Suprapubic skin (tissue), 4 donors: Measurements from ENCODE around the gene CDC5L. TPM values are rescaled to one million over a fixed set of nuclear protein-coding genes. Genes with fewer than 3 reads are reported as not detected.

Experiments used
- DNase-seq, 2 donors: peaks; one replicate each; pipeline ENCODE4 v3.0.0-alpha.2; 2019; ENCODE audit warnings: low spot score in 2 of 2
- H3K27ac ChIP-seq: fragments of 200-600 bp; sonication (generic); one replicate; pipeline ENCODE4 v1.5.1; 2019
- H3K27me3 ChIP-seq: fragments of 200-600 bp; sonication (generic); one replicate; pipeline ENCODE4 v1.5.1; 2019
- H3K36me3 ChIP-seq: fragments of 200-600 bp; sonication (generic); one replicate; pipeline ENCODE4 v1.5.1; 2019
- H3K4me1 ChIP-seq: fragments of 200-600 bp; sonication (generic); one replicate; pipeline ENCODE4 v1.5.1; 2019
- H3K4me3 ChIP-seq: fragments of 200-600 bp; sonication (generic); one replicate; pipeline ENCODE4 v1.5.1; 2019; ENCODE audit warnings: mild to moderate bottlenecking
- H3K9me3 ChIP-seq: fragments of 200-600 bp; sonication (generic); one replicate; pipeline ENCODE4 v1.5.1; 2019
- EP300 ChIP-seq: sonication (generic); formaldehyde crosslinking; IDR thresholded peaks from one replicate; pipeline ENCODE4 v1.6.1; 2017; ENCODE audit warnings: antibody characterized with exemption
- POLR2A ChIP-seq, 2 donors: fragments of 450-650 bp; IDR thresholded peaks; one replicate each; pipeline ENCODE4 v1.6.1; 2017; ENCODE audit warnings: antibody characterized with exemption in 2 of 2, mild to moderate bottlenecking in 2 of 2, moderate library complexity in 2 of 2
- POLR2AphosphoS5 ChIP-seq, 3 donors: sonication (generic); formaldehyde crosslinking; IDR thresholded peaks; one replicate each; pipeline ENCODE4 v1.6.1; 2017; ENCODE audit warnings: antibody characterized with exemption in 3 of 3
- WGBS: methylation state at CpG from one replicate; pipeline ENCODE4 v1.1.5; 2018; 5-methylcytosine and 5-hydroxymethylcytosine counted together
- total RNA-seq, 4 donors: library from RNA; depleted of rRNA; stranded (reverse); fragments of >200 nt; gene quantifications; one replicate each; pipeline ENCODE4 v1.1.0, GENCODE V29; 2016
- TF ChIP-seq, protein P1 (sequence below), 2 donors: fragments of 200-600 bp in 1 of 2; fragments of 450-650 bp in 1 of 2; sonication (generic) in 1 of 2; IDR thresholded peaks; one replicate each; pipeline ENCODE4 v1.5.1; 2016 to 2019; ENCODE audit warnings: antibody characterized with exemption in 2 of 2, mild to moderate bottlenecking in 1 of 2, moderate library complexity in 1 of 2

The CDC5L gene
- total RNA-seq, 4 donors from 2014 or later: 12.3 to 16.6 (median 15.4) TPM

DNA sequence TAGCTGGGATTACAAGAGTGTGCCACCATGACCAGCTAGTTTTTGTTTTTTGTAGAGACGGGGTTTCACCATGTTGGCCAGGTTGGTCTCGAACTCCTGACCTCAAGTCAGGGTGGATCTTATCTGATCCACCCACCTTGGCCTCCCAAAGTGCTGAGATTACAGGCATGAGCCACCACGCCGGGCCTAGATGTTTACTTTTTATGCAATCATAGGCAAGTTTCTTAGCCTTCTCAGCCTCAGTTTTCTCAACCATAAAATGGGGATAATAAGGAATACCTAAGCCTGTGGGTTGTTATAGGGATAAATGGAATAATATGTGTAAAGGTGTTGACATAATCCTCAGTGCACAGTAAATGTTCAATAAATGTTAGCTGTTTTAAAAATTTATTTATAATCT lies 35.2 kb upstream of the CDC5L start:
- H3K4me1 ChIP-seq: no peaks in the 10 kb centered on the region
- no peak for DNase-seq
- no peaks in the 10 kb centered on the region for H3K36me3 ChIP-seq
- H3K4me3 ChIP-seq: no peak overlapping the region
- H3K27ac ChIP-seq: no peak overlapping the region
- 92% methylated on average over 4 of the region's 4 CpGs for WGBS
- H3K9me3 ChIP-seq: no peaks in the 10 kb centered on the region
- TF ChIP-seq, protein P1, sequence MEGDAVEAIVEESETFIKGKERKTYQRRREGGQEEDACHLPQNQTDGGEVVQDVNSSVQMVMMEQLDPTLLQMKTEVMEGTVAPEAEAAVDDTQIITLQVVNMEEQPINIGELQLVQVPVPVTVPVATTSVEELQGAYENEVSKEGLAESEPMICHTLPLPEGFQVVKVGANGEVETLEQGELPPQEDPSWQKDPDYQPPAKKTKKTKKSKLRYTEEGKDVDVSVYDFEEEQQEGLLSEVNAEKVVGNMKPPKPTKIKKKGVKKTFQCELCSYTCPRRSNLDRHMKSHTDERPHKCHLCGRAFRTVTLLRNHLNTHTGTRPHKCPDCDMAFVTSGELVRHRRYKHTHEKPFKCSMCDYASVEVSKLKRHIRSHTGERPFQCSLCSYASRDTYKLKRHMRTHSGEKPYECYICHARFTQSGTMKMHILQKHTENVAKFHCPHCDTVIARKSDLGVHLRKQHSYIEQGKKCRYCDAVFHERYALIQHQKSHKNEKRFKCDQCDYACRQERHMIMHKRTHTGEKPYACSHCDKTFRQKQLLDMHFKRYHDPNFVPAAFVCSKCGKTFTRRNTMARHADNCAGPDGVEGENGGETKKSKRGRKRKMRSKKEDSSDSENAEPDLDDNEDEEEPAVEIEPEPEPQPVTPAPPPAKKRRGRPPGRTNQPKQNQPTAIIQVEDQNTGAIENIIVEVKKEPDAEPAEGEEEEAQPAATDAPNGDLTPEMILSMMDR (IDR thresholded peaks at IDR 0.05): no peak
- no peak for TF ChIP-seq POLR2A (IDR thresholded peaks at IDR 0.05)
- no peak for TF ChIP-seq EP300
- no peak for TF ChIP-seq POLR2AphosphoS5 (IDR thresholded peaks at IDR 0.05)
- peaks cover 4% of the 10 kb centered on the region for H3K27me3 ChIP-seq

DNA sequence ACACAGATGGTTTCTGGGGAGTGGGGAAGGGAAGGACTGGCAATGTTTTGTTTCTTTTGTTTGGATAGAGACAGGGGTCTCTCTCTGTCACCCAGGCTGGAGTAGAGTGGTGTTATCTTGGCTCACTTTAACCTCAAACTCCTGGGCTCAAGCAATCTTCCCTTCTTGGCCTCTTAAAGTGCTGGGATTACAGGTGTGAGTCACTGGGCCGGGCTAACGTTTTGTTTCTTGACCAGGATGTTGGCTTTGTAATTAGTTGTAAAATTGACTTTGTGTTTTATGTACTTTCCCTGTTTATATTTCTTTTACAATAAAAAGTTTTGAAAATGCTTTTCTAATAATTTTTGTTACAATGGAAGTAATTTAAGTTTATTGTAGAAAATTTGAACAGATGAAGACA lies 34.2 kb upstream of the CDC5L start:
- Histone ChIP-seq H3K36me3 (no peaks in the 10 kb centered on the region), H3K4me3 (no peak overlapping the region), H3K27ac (no peak overlapping the region), H3K27me3 (peaks cover 4% of the 10 kb centered on the region), H3K9me3 (no peaks in the 10 kb centered on the region), H3K4me1 (no peaks in the 10 kb centered on the region)
- TF ChIP-seq EP300 (no peak), POLR2A (IDR thresholded peaks at IDR 0.05) (no peak), POLR2AphosphoS5 (IDR thresholded peaks at IDR 0.05) (no peak)
- TF ChIP-seq, protein P1 (IDR thresholded peaks at IDR 0.05): no peak
- DNase-seq: no peak
- 47% methylated on average over 2 of the region's 2 CpGs for WGBS

DNA sequence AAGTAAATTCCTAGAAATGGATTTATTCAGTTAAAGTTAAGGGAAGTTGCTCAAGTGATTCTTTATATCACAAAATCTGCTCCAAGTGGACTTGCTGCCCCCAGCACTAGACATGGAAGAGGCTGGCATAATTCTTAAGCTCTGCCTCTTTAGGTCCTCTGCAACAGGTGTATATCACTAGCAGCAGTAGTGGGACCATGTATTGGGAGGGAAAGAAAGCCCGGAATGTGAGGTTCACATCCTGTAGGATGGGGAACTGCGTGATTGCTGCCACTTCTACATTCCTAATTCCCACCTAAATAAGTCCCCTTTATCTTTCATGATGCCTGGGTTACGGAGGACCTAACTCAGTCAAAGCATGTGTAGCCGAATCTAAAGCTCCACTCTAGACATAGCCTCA lies 31.9 kb upstream of the CDC5L start:
- TF ChIP-seq, protein P1 (IDR thresholded peaks at IDR 0.05): no peak
- TF ChIP-seq POLR2A (IDR thresholded peaks at IDR 0.05): no peak
- TF ChIP-seq EP300: no peak
- no peak for TF ChIP-seq POLR2AphosphoS5 (IDR thresholded peaks at IDR 0.05)
- no peaks in the 10 kb centered on the region for H3K36me3 ChIP-seq
- 61% methylated on average over 4 of the region's 4 CpGs for WGBS
- DNase-seq: no peak
- H3K27me3 ChIP-seq: peaks cover 4% of the 10 kb centered on the region
- H3K9me3 ChIP-seq: no peaks in the 10 kb centered on the region
- H3K27ac ChIP-seq: no peak overlapping the region
- no peak overlapping the region for H3K4me3 ChIP-seq
- H3K4me1 ChIP-seq: no peaks in the 10 kb centered on the region

DNA sequence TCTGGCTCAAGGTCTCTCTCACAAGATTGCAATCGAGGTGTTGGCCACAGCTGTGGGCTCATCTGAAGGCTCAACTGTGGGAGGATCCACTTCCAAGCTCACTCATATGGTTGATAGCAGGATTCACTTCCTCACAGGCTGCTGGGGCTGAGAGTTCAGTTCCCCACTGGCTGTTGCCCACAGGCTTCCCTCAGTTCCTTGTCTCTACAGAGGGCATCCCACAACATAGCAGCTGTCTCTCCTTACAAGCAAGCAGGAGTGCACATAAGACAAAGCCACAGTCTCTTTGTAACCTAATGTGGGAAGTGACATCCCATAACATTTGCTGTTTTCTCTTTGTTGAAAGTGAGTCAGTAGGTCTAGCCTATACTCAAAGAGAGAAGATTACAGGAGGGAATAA lies 31.0 kb upstream of the CDC5L start:
- Histone ChIP-seq H3K4me1 (no peaks in the 10 kb centered on the region), H3K9me3 (no peaks in the 10 kb centered on the region), H3K27ac (no peak overlapping the region), H3K4me3 (no peak overlapping the region), H3K36me3 (no peaks in the 10 kb centered on the region), H3K27me3 (peaks cover 4% of the 10 kb centered on the region)
- no peak for DNase-seq
- TF ChIP-seq POLR2AphosphoS5 (IDR thresholded peaks at IDR 0.05): no peak
- 88% methylated on average over 1 of the region's 1 CpG for WGBS

DNA sequence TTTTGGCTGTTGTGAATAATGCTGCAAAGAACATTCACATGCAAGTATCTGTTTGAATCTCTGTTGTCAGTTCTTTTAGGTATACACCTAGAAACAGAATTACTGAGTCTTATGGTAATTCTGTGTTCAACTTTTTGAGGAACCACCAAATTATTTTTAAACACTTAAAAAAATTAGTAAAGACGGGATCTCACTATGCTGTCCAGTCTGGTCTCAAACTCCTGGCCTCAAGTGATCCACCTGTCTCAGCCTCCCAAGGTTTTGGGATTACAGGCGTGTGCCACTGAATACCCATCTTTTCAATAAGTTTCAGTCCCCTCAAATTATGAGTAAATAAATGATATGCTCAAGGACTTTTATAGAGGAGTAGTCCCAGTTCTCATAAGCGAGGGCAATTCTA lies 27.5 kb upstream of the CDC5L start:
- 79% methylated on average over 3 of the region's 3 CpGs for WGBS
- DNase-seq: no peak
- Histone ChIP-seq H3K4me1 (no peaks in the 10 kb centered on the region), H3K27ac (no peak overlapping the region), H3K9me3 (no peaks in the 10 kb centered on the region), H3K4me3 (no peak overlapping the region), H3K27me3 (peaks cover 4% of the 10 kb centered on the region), H3K36me3 (no peaks in the 10 kb centered on the region)
- TF ChIP-seq, protein P1 (IDR thresholded peaks at IDR 0.05): no peak
- TF ChIP-seq EP300 (no peak), POLR2AphosphoS5 (IDR thresholded peaks at IDR 0.05) (no peak), POLR2A (IDR thresholded peaks at IDR 0.05) (no peak)

DNA sequence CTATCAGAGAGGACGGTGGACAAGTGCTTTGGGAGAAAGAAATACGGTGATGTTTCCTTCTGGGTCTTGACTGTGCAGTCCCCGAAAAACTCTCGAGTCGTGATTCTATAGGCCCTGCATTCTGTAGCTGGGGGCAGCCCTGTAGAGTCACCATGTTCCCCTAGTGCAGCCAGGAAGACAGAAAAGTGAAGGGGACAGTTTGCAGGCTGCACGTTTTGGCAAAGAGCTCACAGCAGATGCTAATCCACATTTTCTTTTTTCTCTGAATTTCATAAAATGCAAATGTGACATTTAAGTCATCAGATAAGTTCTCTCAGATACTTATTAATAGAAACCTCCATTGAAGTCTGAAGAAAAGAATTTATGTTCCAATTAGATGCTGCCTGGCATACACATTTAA lies 25.6 kb upstream of the CDC5L start:
- Histone ChIP-seq H3K4me1 (no peaks in the 10 kb centered on the region), H3K36me3 (no peaks in the 10 kb centered on the region), H3K9me3 (no peaks in the 10 kb centered on the region), H3K27me3 (no peaks in the 10 kb centered on the region), H3K4me3 (no peak overlapping the region), H3K27ac (no peak overlapping the region)
- TF ChIP-seq POLR2A (IDR thresholded peaks at IDR 0.05) (no peak), EP300 (no peak), POLR2AphosphoS5 (IDR thresholded peaks at IDR 0.05) (no peak)
- TF ChIP-seq, protein P1 (IDR thresholded peaks at IDR 0.05): no peak
- DNase-seq: no peak
- 79% methylated on average over 6 of the region's 6 CpGs for WGBS
